Mucosa of descending colon (tissue), 3 donors: Measurements from ENCODE around the gene HAPLN3. TPM values are rescaled to one million over a fixed set of nuclear protein-coding genes. Genes with fewer than 3 reads are reported as not detected.

Experiments used
- ATAC-seq: fragments of 200-7000 bp; cut with Tn5 transposase; one replicate; pipeline ENCODE4 v1.9.1; 2020; ENCODE audit warnings: mild to moderate bottlenecking, moderate library complexity
- DNase-seq, 3 donors: peaks; one replicate each; pipeline ENCODE4 v3.0.0-alpha.2; 2020
- H3K36me3 ChIP-seq: fragments of 200-600 bp; one replicate; pipeline ENCODE4 v1.8.0; 2021; ENCODE audit warnings: low read depth, mild to moderate bottlenecking
- H3K4me1 ChIP-seq: fragments of 200-600 bp; one replicate; pipeline ENCODE4 v1.8.0; 2021; ENCODE audit warnings: low read depth, mild to moderate bottlenecking
- H3K4me3 ChIP-seq: fragments of 200-600 bp; one replicate; pipeline ENCODE4 v1.8.0; 2021; ENCODE audit warnings: mild to moderate bottlenecking
- H3K9me3 ChIP-seq: fragments of 200-600 bp; one replicate; pipeline ENCODE4 v1.8.0; 2021; ENCODE audit warnings: mild to moderate bottlenecking
- CTCF ChIP-seq: fragments of 200-600 bp; IDR thresholded peaks from one replicate; pipeline ENCODE4 v1.8.0; 2022; ENCODE audit warnings: antibody characterized with exemption, mild to moderate bottlenecking
- intact Hi-C, 2 donors: fragments of 100-400 bp; cut with DNase I in 1 of 2; cut with micrococcal nuclease in 1 of 2; formaldehyde crosslinking; loops; one replicate each; pipeline versions ENCODE4 v1.11.0 to v1.11.1; 2022; cut with DNase I, micrococcal nuclease
- total RNA-seq, 3 donors: library from RNA; stranded (reverse); fragmentation: NEBNext Ultra II Directional in 2 of 3; extraction: Animal tissue kit (Norgen Biotek cat#: 25700) in 2 of 3; gene quantifications; one replicate each; pipeline versions ENCODE4 v1.2.1 to v1.2.4, GENCODE V29; 2021 to 2023
- donor health status: DM: no; HTN: no; CAD: no; lungs with moderate emphysema.
- donor health status: DM: no; HTN: no; CAD: no.
- donor health status: DM: no; HTN: yes; CAD: no.

Gene HAPLN3
- total RNA-seq, 3 donors from 2014 or later, result 2.7 to 6.7 (median 4.0) TPM

GRCh38 chr15:88888719-88889118 lies 6.6 kb downstream of the HAPLN3 start:
- Histone ChIP-seq H3K4me1 (no peaks in the 10 kb centered on the region), H3K36me3 (no peaks in the 10 kb centered on the region), H3K4me3 (no peak overlapping the region), H3K9me3 (no peaks in the 10 kb centered on the region)
- DNase-seq (no peak), ATAC-seq (no peak)
- TF ChIP-seq CTCF, result no peak
- intact Hi-C loops, result no loop called here

- Histone ChIP-seq H3K36me3 (no peaks in the 10 kb centered on the region), H3K9me3 (no peaks in the 10 kb centered on the region), H3K4me1 (no peaks in the 10 kb centered on the region), H3K4me3 (no peak overlapping the region)
- DNase-seq, result no peak
- intact Hi-C loops, result no loop called here
- no peak for TF ChIP-seq CTCF
- ATAC-seq, result no peak
These were observed 8.2 kb downstream of the HAPLN3 start for GRCh38 chr15:88887068-88887580.

- TF ChIP-seq CTCF, result no peak
- no peaks in the 10 kb centered on the region for H3K4me1 ChIP-seq
- H3K36me3 ChIP-seq, result no peaks in the 10 kb centered on the region
- no peak overlapping the region for H3K4me3 ChIP-seq
- no peak for ATAC-seq
- H3K9me3 ChIP-seq, result no peaks in the 10 kb centered on the region
- intact Hi-C loops, result no loop called here
- DNase-seq, result no peak
These were observed 12.6 kb downstream of the HAPLN3 start for GRCh38 chr15:88882785-88883184.

GRCh38 chr15:88881775-88882174 lies 13.6 kb downstream of the HAPLN3 start:
- DNase-seq (no peak), ATAC-seq (no peak)
- TF ChIP-seq CTCF, result no peak

GRCh38 chr15:88880944-88881740 lies 14.2 kb downstream of the HAPLN3 start:
- no peak for ATAC-seq
- TF ChIP-seq CTCF, result no peak
- Histone ChIP-seq H3K4me1 (no peaks in the 10 kb centered on the region), H3K4me3 (no peak overlapping the region), H3K36me3 (no peaks in the 10 kb centered on the region), H3K9me3 (no peaks in the 10 kb centered on the region)
- intact Hi-C loops, result no loop called here
- no peak for DNase-seq

More at GRCh38 chr15:88881775-88882174, 13.6 kb downstream of the HAPLN3 start:
- intact Hi-C loops, result no loop called here
- Histone ChIP-seq H3K9me3 (no peaks in the 10 kb centered on the region), H3K36me3 (no peaks in the 10 kb centered on the region), H3K4me1 (no peaks in the 10 kb centered on the region), H3K4me3 (no peak overlapping the region)
